K562 (cell line): ENCODE measurements around the gene ERN1. TPM values are rescaled to one million over a fixed set of nuclear protein-coding genes. Genes with fewer than 3 reads are reported as not detected.

Experiments used
- ATAC-seq: fragments of 200-7000 bp; cut with Tn5 transposase; 3 replicates; pipeline ENCODE4 v1.9.1; 2020; ENCODE audit warnings: moderate library complexity
- BruUV-seq: library from RNA; stranded (reverse); fragments of 400-500 nt; replicated peaks from 2 replicates; lab custom pipeline; 2021; lab: Mats Ljungman, UMichigan
- CTCF ChIA-PET: fragments of 300-600 bp; formaldehyde crosslinking; extraction: SDS; loops from one replicate; lab custom pipeline; 2021; ENCODE audit warnings: low intra/inter-chr PET ratio; lab: Yijun Ruan, JAX
- POLR2A ChIA-PET: fragments of 300-600, 350-650 bp; sonication (Branson Sonifier 250); formaldehyde crosslinking; extraction: SDS; loops from one replicate; lab custom pipeline; 2021; ENCODE audit warnings: antibody characterized with exemption, inconsistent platforms; lab: Yijun Ruan, JAX
- DNase-seq, 4 experiments: peaks; one replicate each; pipeline versions ENCODE4 v3.0.0 to v3.0.0-alpha.2; 2011 to 2018; ENCODE audit warnings: low spot score in 3 of 4, mixed read lengths in 3 of 4; ENCODE audit errors: extremely low read depth in 1 of 4
- FAIRE-seq: peaks from 2 replicates; lab custom pipeline; 2011; peaks lifted over from hg19 to GRCh38; lab: Jason Lieb, UNC
- H2AFZ ChIP-seq: 2 replicates; pipeline ENCODE4 v1.6.0; 2011; ENCODE audit warnings: low read depth, low read length, control low read depth, inconsistent platforms
- H3K27ac ChIP-seq: fragments of 200-600 bp; 3 replicates; pipeline ENCODE4 v1.8.0; 2011; ENCODE audit warnings: low read depth, mild to moderate bottlenecking, control low read depth, inconsistent platforms, low read length, moderate library complexity, mixed read lengths; ENCODE audit errors: extremely low read depth
- H3K27me3 ChIP-seq, 2 experiments: fragments of 300-600 bp in 1 of 2; 2 replicates in 1 of 2; 3 replicates in 1 of 2; pipeline versions ENCODE4 v1.6.0 to v1.8.0; 2011; ENCODE audit warnings: inconsistent platforms in 2 of 2, low read length in 2 of 2, mild to moderate bottlenecking in 1 of 2, mixed read lengths in 1 of 2, moderate library complexity in 1 of 2; ENCODE audit not compliant: control insufficient read depth in 2 of 2, insufficient read depth in 2 of 2
- H3K36me3 ChIP-seq: fragments of 300-600 bp; 3 replicates; pipeline ENCODE4 v1.8.0; 2011; ENCODE audit warnings: mild to moderate bottlenecking, low read length, inconsistent platforms; ENCODE audit not compliant: control insufficient read depth, insufficient read depth
- H3K4me1 ChIP-seq, 2 experiments: fragments of 200-600 bp in 1 of 2; replicated peaks in 1 of 2; 2 replicates in 1 of 2; 3 replicates in 1 of 2; pipeline versions ENCODE4 v1.5.1 to v1.8.0; 2011; ENCODE audit warnings: inconsistent platforms in 2 of 2, low read length in 2 of 2, mild to moderate bottlenecking in 1 of 2, mixed read lengths in 1 of 2, moderate library complexity in 1 of 2; ENCODE audit not compliant: control insufficient read depth in 2 of 2, insufficient read depth in 2 of 2
- H3K4me2 ChIP-seq: 2 replicates; pipeline ENCODE4 v1.6.1; 2011; ENCODE audit warnings: low read length, control low read depth, inconsistent platforms, mixed read lengths; ENCODE audit not compliant: insufficient read depth
- H3K4me3 ChIP-seq: fragments of 200-600 bp; sonication (generic), shearing (Covaris generic); 2 replicates; pipeline ENCODE4 v1.5.1; 2016; ENCODE audit warnings: control low read depth, inconsistent platforms
- H3K79me2 ChIP-seq: fragments of 200-600 bp; 3 replicates; pipeline ENCODE4 v1.8.0; 2011; ENCODE audit warnings: low read length, inconsistent platforms; ENCODE audit not compliant: control insufficient read depth, insufficient read depth
- H3K9ac ChIP-seq, 2 experiments: 2 replicates each; pipeline versions ENCODE4 v1.6.0 to v1.6.1; 2011; ENCODE audit warnings: low read depth in 2 of 2, low read length in 2 of 2, control low read depth in 1 of 2, inconsistent platforms in 1 of 2, mild to moderate bottlenecking in 1 of 2, mixed read lengths in 1 of 2; ENCODE audit not compliant: insufficient read depth in 1 of 2
- H3K9me1 ChIP-seq: one replicate; pipeline ENCODE4 v1.6.0; 2011; ENCODE audit warnings: inconsistent platforms, mild to moderate bottlenecking, low read length, moderate library complexity; ENCODE audit not compliant: control insufficient read depth, insufficient read depth
- H3K9me3 ChIP-seq: replicated peaks from 2 replicates; pipeline ENCODE4 v1.5.1; 2011; ENCODE audit warnings: low read depth, low read length, inconsistent platforms; ENCODE audit not compliant: control insufficient read depth, insufficient read depth
- H4K20me1 ChIP-seq: replicated peaks from 2 replicates; pipeline ENCODE4 v1.6.1; 2011; ENCODE audit warnings: low read length, inconsistent platforms, mixed read lengths; ENCODE audit not compliant: control insufficient read depth, insufficient read depth
- C11orf30 ChIP-seq: fragments of 450-650 bp; IDR thresholded peaks from 2 replicates; pipeline ENCODE4 v1.6.1; 2016; ENCODE audit warnings: low read depth, mild to moderate bottlenecking
- EP400 ChIP-seq: fragments of 450-650 bp; IDR thresholded peaks from 2 replicates; pipeline ENCODE4 v1.6.1; 2017; ENCODE audit warnings: antibody characterized with exemption, mild to moderate bottlenecking, moderate library complexity
- ETS2 ChIP-seq: IDR thresholded peaks from 2 replicates; pipeline ENCODE4 v1.6.1; 2016; ENCODE audit warnings: borderline replicate concordance, missing genetic modification characterization, mild to moderate bottlenecking, moderate library complexity, missing compliant biosample characterization; ENCODE audit not compliant: poor library complexity, severe bottlenecking
- HDGF ChIP-seq: fragments of 450-650 bp; IDR thresholded peaks from 2 replicates; pipeline ENCODE4 v1.6.1; 2016
- HEY1 ChIP-seq: fragments of 250-450 bp; sonication (Bioruptor Pico); IDR thresholded peaks from 2 replicates; pipeline ENCODE4 v1.5.0; 2020; ENCODE audit warnings: mild to moderate bottlenecking, moderate library complexity, borderline replicate concordance
- PHB ChIP-seq: fragments of 250-450 bp; sonication (Bioruptor Pico); IDR thresholded peaks from 2 replicates; pipeline ENCODE4 v1.5.0; 2021
- POLR2A ChIP-seq: fragments of 450-650 bp; conservative IDR thresholded peaks from 2 replicates; pipeline ENCODE4 v1.6.1; 2016
- RB1 ChIP-seq: fragments of 450-650 bp; IDR thresholded peaks from 2 replicates; pipeline ENCODE4 v1.6.1; 2017; ENCODE audit warnings: low read depth, mild to moderate bottlenecking
- RBM15 ChIP-seq: fragments of 200-400 bp; formaldehyde crosslinking; IDR thresholded peaks from 2 replicates; pipeline ENCODE4 v1.6.1; 2018; ENCODE audit warnings: mild to moderate bottlenecking, low read length, moderate library complexity; ENCODE audit not compliant: insufficient read depth
- STAT6 ChIP-seq: sonication (generic); formaldehyde crosslinking; IDR thresholded peaks from 2 replicates; pipeline ENCODE4 v1.8.1; 2023; ENCODE audit warnings: mild to moderate bottlenecking, missing genetic modification reagents
- TRIM28 ChIP-seq: fragments of 450-650 bp; IDR thresholded peaks from 2 replicates; pipeline ENCODE4 v1.6.1; 2017
- ZBTB1 ChIP-seq: sonication (generic); formaldehyde crosslinking; IDR thresholded peaks from 2 replicates; pipeline ENCODE4 v1.8.1; 2023; ENCODE audit warnings: missing genetic modification reagents, low read depth, mild to moderate bottlenecking, borderline replicate concordance
- ZFP1 ChIP-seq: fragments of 450-650 bp; formaldehyde crosslinking; IDR thresholded peaks from 2 replicates; pipeline ENCODE4 v1.4.0; 2020; ENCODE audit warnings: mild to moderate bottlenecking, mixed read lengths
- ZFX ChIP-seq: sonication (generic); formaldehyde crosslinking; IDR thresholded peaks from 2 replicates; pipeline ENCODE4 v1.8.0; 2022; ENCODE audit warnings: mild to moderate bottlenecking, missing genetic modification reagents, moderate library complexity
- WGBS: fragments of 100-300 bp; shearing (Covaris generic); methylation state at CpG from one replicate; pipeline ENCODE4 v1.1.6; 2016; ENCODE audit warnings: low coverage, mixed read lengths; ENCODE audit not compliant: insufficient coverage; ENCODE audit errors: missing lambda C conversion rate; 5-methylcytosine and 5-hydroxymethylcytosine counted together
- in situ Hi-C: fragments of 300-500 bp; cut with MboI; formaldehyde crosslinking; loops from 4 replicates; pipeline ENCODE4 v1.15.0; 2018; ENCODE audit warnings: inconsistent platforms, mixed read lengths
- intact Hi-C: fragments of 100-400 bp; cut with micrococcal nuclease; formaldehyde crosslinking; loops from 2 replicates; pipeline ENCODE4 v1.14.2; 2022
- polyA plus RNA-seq, 8 experiments: library from polyadenylated mRNA; depleted of rRNA in 4 of 8; stranded (reverse) in 5 of 8; unstranded in 3 of 8; fragments of >200 nt; fragmentation: Nextera tagmentation in 2 of 8; fragmentation: Illumina TruSeq in 1 of 8; extraction: Ambion mirVana in 2 of 8; extraction: Trizol in 1 of 8; gene quantifications; 2 replicates each; pipeline versions ENCODE4 v1.2.1 to v1.2.3, GENCODE V29; 2011 to 2014; ENCODE audit warnings: inconsistent platforms in 1 of 8, missing spikeins in 1 of 8
- total RNA-seq, 7 experiments: library from RNA; depleted of rRNA in 6 of 7; stranded (reverse); fragments of >200 nt in 6 of 7; fragmentation: Illumina TruSeq in 2 of 7; extraction: Trizol in 2 of 7; gene quantifications; 2 replicates each; pipeline versions ENCODE4 v1.2.1 to v1.2.3, GENCODE V29; 2011 to 2021; ENCODE audit warnings: low replicate concordance in 1 of 7

The ERN1 gene
- total and polyA plus RNA-seq, 9 of the 15 experiments (the other 6 are each of a cell fraction or from before 2014, with no cell fraction given): 2.1 to 22.5 (median 7.3) TPM

- H2AFZ ChIP-seq: no peak overlapping the region
- ChIA-PET CTCF (no interaction called here), POLR2A (interaction anchor here (1.0 to 1.3 kb wide), 2 partner anchors 11 to 147 kb away, joined by 3 to 6 read pairs; no protein-coding TSS in a partner anchor)
- H3K9ac ChIP-seq: peak overlapping the region in 1 of 2 experiments; percentile 37; a peak in 1 of 4 replicates
- WGBS: 92% methylated on average over 2 of the region's 2 CpGs
- ATAC-seq: no peak
- H3K27me3 ChIP-seq: no peaks in the 10 kb centered on the region
- no peaks in the 10 kb centered on the region for H4K20me1 ChIP-seq
- H3K9me3 ChIP-seq: no peaks in the 10 kb centered on the region
- no peak overlapping the region for H3K4me2 ChIP-seq
- in situ Hi-C loops (no loop called here), intact Hi-C loops (no loop called here)
- H3K36me3 ChIP-seq: peaks cover 65% of the 10 kb centered on the region
- no peak overlapping the region for H3K27ac ChIP-seq
- H3K79me2 ChIP-seq: no peaks in the 10 kb centered on the region
- peaks cover 0 to 6% of the 10 kb centered on the region in 2 experiments; a peak in 3 of 5 replicates for H3K4me1 ChIP-seq
- BruUV-seq: no TSS peak
- TF ChIP-seq RBM15 (no peak), RB1 (no peak), PHB (CRISPR knock-in tag) (no peak), POLR2A (no peak), HEY1 (no peak), ZFX (CRISPR knock-in tag) (no peak), ZBTB1 (no peak), STAT6 (CRISPR knock-in tag) (no peak), TRIM28 (no peak), ETS2 (no peak), C11orf30 (no peak), EP400 (no peak), ZFP1 (CRISPR knock-in tag) (no peak), HDGF (no peak)
- no peak overlapping the region for H3K4me3 ChIP-seq
- FAIRE-seq: no peak
- DNase-seq: no peak
- H3K9me1 ChIP-seq: no peaks in the 10 kb centered on the region
These were observed 26.7 kb upstream of the ERN1 start for GRCh38 chr17:64156670-64157069.
